CD4-positive, alpha-beta memory T cell (primary cell): ENCODE data around the gene SRPK2. TPM values are rescaled to one million over a fixed set of nuclear protein-coding genes. Genes with fewer than 3 reads are reported as not detected.
"Not testable (repeated sequence)": the region's sequence is repeated elsewhere in the genome, so short reads cannot be mapped to it uniquely, and the experiment has no call there.

Experiments used
- CTCF ChIA-PET: fragments of 350-600 bp; sonication (Branson Sonifier 250); formaldehyde crosslinking; loops from one replicate; lab custom pipeline; 2021; ENCODE audit warnings: inconsistent platforms; ENCODE audit not compliant: partially characterized antibody; lab: Charles Lee
- POLR2A ChIA-PET: fragments of 350-600 bp; sonication (Branson Sonifier 250); formaldehyde crosslinking; loops from one replicate; lab custom pipeline; 2021; ENCODE audit not compliant: partially characterized antibody; lab: Charles Lee
- DNase-seq, 5 donors: peaks; one replicate each; pipeline versions ENCODE4 v3.0.0 to v3.0.0-alpha.2; 2020 to 2022; ENCODE audit warnings: mixed read lengths in 1 of 5
- H3K27ac ChIP-seq: one replicate; pipeline ENCODE4 v1.7.0; 2013; ENCODE audit warnings: low read depth, low read length
- H3K27me3 ChIP-seq: 2 replicates; pipeline ENCODE4 v1.7.0; 2013; ENCODE audit warnings: mild to moderate bottlenecking, low read length, moderate library complexity; ENCODE audit not compliant: insufficient read depth
- H3K36me3 ChIP-seq: 2 replicates; pipeline ENCODE4 v1.7.0; 2013; ENCODE audit warnings: mild to moderate bottlenecking, low read length, moderate library complexity; ENCODE audit not compliant: insufficient read depth
- H3K4me1 ChIP-seq: 2 replicates; pipeline ENCODE4 v1.7.0; 2013; ENCODE audit warnings: mild to moderate bottlenecking, low read length, moderate library complexity; ENCODE audit not compliant: insufficient read depth
- H3K4me3 ChIP-seq, 2 donors: one replicate each; pipeline ENCODE4 v1.7.0; 2013; ENCODE audit warnings: low read length in 2 of 2, mild to moderate bottlenecking in 1 of 2
- H3K9me3 ChIP-seq, 2 donors: one replicate each; pipeline ENCODE4 v1.7.0; 2013; ENCODE audit warnings: low read length in 2 of 2, control low read depth in 1 of 2; ENCODE audit not compliant: control insufficient read depth in 1 of 2
- H3K27ac Mint-ChIP-seq, 7 donors: one replicate each; pipeline ENCODE4 v1.8.0; 2020 to 2021; ENCODE audit warnings: mixed read lengths in 7 of 7, mild to moderate bottlenecking in 6 of 7, inconsistent platforms in 3 of 7, moderate library complexity in 3 of 7
- H3K27me3 Mint-ChIP-seq, 2 donors: one replicate each; pipeline ENCODE4 v1.8.0; 2020 to 2021; ENCODE audit warnings: mixed read lengths in 2 of 2
- H3K36me3 Mint-ChIP-seq, 2 donors: one replicate each; pipeline ENCODE4 v1.8.0; 2020 to 2021; ENCODE audit warnings: mixed read lengths in 2 of 2, inconsistent platforms in 1 of 2, mild to moderate bottlenecking in 1 of 2
- H3K4me1 Mint-ChIP-seq, 4 donors: one replicate each; pipeline ENCODE4 v1.8.0; 2020 to 2021; ENCODE audit warnings: mixed read lengths in 4 of 4, mild to moderate bottlenecking in 1 of 4
- H3K4me3 Mint-ChIP-seq, 8 donors: one replicate each; pipeline ENCODE4 v1.8.0; 2020 to 2021; ENCODE audit warnings: mixed read lengths in 8 of 8, mild to moderate bottlenecking in 7 of 8, moderate library complexity in 6 of 8, inconsistent platforms in 3 of 8
- H3K9me3 Mint-ChIP-seq, 8 donors: one replicate each; pipeline ENCODE4 v1.8.0; 2020 to 2021; ENCODE audit warnings: mixed read lengths in 8 of 8, mild to moderate bottlenecking in 5 of 8, inconsistent platforms in 3 of 8, moderate library complexity in 1 of 8
- intact Hi-C: fragments of 100-400 bp; cut with micrococcal nuclease; formaldehyde crosslinking; loops from one replicate; pipeline ENCODE4 v1.15.1; 2023
- polyA plus RNA-seq, 2 donors: library from polyadenylated mRNA; unstranded; fragments of 300-500 nt; fragmentation: Illumina TruSeq; gene quantifications; one replicate each; pipeline ENCODE4 v1.2.3, GENCODE V29; 2021
- total RNA-seq, 2 experiments: library from RNA; stranded (reverse); gene quantifications; one replicate each; pipeline ENCODE4 v1.2.3, GENCODE V29; 2021

The SRPK2 gene
- total and polyA plus RNA-seq, 4 experiments from 2014 or later = 36.0 to 55.2 (median 51.7) TPM

DNA sequence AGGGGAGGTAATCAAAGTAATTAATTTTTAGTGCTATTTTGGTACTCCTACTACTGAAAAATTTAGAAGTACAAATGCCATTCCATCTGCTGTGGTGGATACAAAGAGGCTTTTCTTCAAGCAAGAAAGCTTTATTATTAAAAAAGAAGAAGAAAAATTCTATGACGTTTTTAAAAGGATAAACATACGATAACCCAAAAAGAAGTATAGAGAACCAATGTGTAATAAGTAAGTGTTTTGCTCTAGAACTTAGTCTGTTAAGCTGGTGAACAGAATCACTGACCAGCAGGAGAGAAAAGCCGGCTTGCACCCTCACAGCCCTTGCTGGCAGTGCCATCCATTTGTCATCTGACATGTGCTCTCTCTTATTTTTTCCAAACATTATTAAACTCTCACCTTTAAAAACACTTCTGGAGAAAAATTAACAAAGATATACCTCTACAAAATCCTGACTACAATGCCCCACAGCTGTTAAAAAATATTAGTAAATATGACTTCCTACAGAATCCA is 81.5 kb downstream of the SRPK2 start:
- Mint-ChIP-seq H3K4me3 (peak overlapping the region in 2 of 8 donors; percentile 34 to 41), H3K27me3 (no peaks in the 10 kb centered on the region), H3K9me3 (no peaks in the 10 kb centered on the region), H3K4me1 (peaks cover 55 to 72% (median 62%) of the 10 kb centered on the region in 4 donors), H3K36me3 (no peaks in the 10 kb centered on the region), H3K27ac (peak overlapping the region in 4 of 7 donors; percentile 11 to 64 (median 16))
- H3K4me3 ChIP-seq = no peak overlapping the region
- H3K9me3 ChIP-seq = no peaks in the 10 kb centered on the region
- no peak for DNase-seq
- ChIA-PET CTCF (interaction anchor here (0.9 to 1.4 kb wide), 3 partner anchors 8 to 37 kb away, joined by 3 to 4 read pairs (median 3); no protein-coding TSS in a partner anchor), POLR2A (interaction anchor here (0.7 to 2.0 kb wide), 5 partner anchors 9 to 297 kb away, joined by 3 to 6 read pairs (median 4); no protein-coding TSS in a partner anchor)
- no peaks in the 10 kb centered on the region for H3K27me3 ChIP-seq
- no peaks in the 10 kb centered on the region for H3K36me3 ChIP-seq
- no peak overlapping the region for H3K27ac ChIP-seq
- peaks cover 67% of the 10 kb centered on the region for H3K4me1 ChIP-seq
- intact Hi-C loops = no loop called here

DNA sequence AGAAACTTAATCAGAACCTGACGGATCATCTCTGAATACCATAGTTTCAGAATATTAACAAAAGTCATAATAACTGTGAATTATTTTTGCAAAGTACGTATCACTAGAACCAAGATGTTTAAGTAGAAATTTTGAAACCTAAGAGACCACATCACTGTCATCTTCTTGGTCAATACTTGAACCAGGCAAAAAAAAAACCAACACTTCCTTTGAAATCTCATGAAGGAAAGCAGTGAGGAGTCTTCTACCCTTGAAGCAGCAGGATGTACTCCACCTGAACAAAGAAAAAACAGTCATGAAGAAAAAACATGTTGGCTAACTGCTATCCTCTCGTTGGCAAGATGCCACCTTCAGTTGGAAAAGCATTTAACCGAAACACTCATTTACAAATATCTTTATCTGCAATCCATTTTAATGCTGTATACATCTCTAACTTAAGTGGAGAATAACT is 82.4 kb downstream of the SRPK2 start:
- intact Hi-C loops = no loop called here
- ChIA-PET CTCF (no interaction called here), POLR2A (interaction anchor here (0.7 to 1.9 kb wide), 4 partner anchors 8 to 296 kb away, joined by 3 to 6 read pairs (median 4); no protein-coding TSS in a partner anchor)
- DNase-seq = peak in 1 of 5 donors; percentile 12
- no peaks in the 10 kb centered on the region for H3K9me3 Mint-ChIP-seq
- H3K27me3 ChIP-seq = no peaks in the 10 kb centered on the region
- peaks cover 56 to 80% (median 66%) of the 10 kb centered on the region in 4 donors for H3K4me1 Mint-ChIP-seq
- H3K4me1 ChIP-seq = peaks cover 70% of the 10 kb centered on the region
- H3K27ac Mint-ChIP-seq = peak overlapping the region in 5 of 7 donors; percentile 11 to 64 (median 29)
- H3K9me3 ChIP-seq = no peaks in the 10 kb centered on the region
- H3K27ac ChIP-seq = no peak overlapping the region
- H3K4me3 ChIP-seq = no peak overlapping the region
- peaks cover 0 to 3% of the 10 kb centered on the region in 2 donors for H3K36me3 Mint-ChIP-seq
- peak overlapping the region in 7 of 8 donors; percentile 2 to 54 (median 32) for H3K4me3 Mint-ChIP-seq
- H3K27me3 Mint-ChIP-seq = no peaks in the 10 kb centered on the region
- no peaks in the 10 kb centered on the region for H3K36me3 ChIP-seq

DNA sequence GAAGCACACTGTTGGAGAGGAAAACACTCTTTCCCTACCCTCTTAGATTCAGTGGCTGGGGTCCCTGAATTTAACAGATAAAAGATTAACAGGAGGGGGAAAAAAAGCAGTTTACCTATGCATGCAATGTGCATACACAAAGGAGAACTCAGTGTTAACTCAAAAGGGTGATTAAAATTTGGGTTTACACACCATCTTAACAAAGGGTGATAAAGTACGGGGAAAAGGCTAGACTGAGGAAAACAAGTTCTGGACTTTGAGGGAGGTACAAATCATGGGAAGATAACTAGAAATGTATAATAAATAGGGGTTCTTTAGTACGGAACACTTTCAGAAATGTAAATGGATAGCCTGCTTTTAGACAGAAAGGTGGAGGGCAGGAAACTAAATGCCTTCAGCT is 83.1 kb downstream of the SRPK2 start:
- intact Hi-C loops = no loop called here
- Histone ChIP-seq H3K27me3 (no peaks in the 10 kb centered on the region), H3K36me3 (no peaks in the 10 kb centered on the region), H3K4me3 (no peak overlapping the region), H3K27ac (no peak overlapping the region), H3K9me3 (no peaks in the 10 kb centered on the region), H3K4me1 (peaks cover 71% of the 10 kb centered on the region)
- H3K36me3 Mint-ChIP-seq = peaks cover under 1 to 3% of the 10 kb centered on the region in 2 donors
- CTCF ChIA-PET = no interaction called here
- POLR2A ChIA-PET = no interaction called here
- no peak for DNase-seq
- peak overlapping the region in 3 of 7 donors; percentile 25 to 58 (median 57) for H3K27ac Mint-ChIP-seq
- H3K4me1 Mint-ChIP-seq = peaks cover 56 to 80% (median 67%) of the 10 kb centered on the region in 4 donors
- H3K27me3 Mint-ChIP-seq = no peaks in the 10 kb centered on the region
- H3K4me3 Mint-ChIP-seq = peak overlapping the region in 2 of 8 donors; percentile 23 to 51
- H3K9me3 Mint-ChIP-seq = peaks cover 0 to 1% (median 0%) of the 10 kb centered on the region in 8 donors

- POLR2A ChIA-PET = interaction anchor here (0.6 to 1.5 kb wide), 5 partner anchors 37 to 163 kb away, joined by 3 to 5 read pairs (median 3); no protein-coding TSS in a partner anchor
- no peak overlapping the region for H3K27ac ChIP-seq
- no peak overlapping the region for H3K4me3 ChIP-seq
- H3K36me3 Mint-ChIP-seq = peaks cover 3% of the 10 kb centered on the region in 2 donors
- CTCF ChIA-PET = interaction anchor here (0.9 kb wide), 1 partner anchor 323 kb away, joined by 3 read pairs; no protein-coding TSS in a partner anchor
- H3K27me3 ChIP-seq = no peaks in the 10 kb centered on the region
- H3K4me1 Mint-ChIP-seq = peaks cover 53 to 79% (median 64%) of the 10 kb centered on the region in 4 donors
- intact Hi-C loops = no loop called here
- H3K36me3 ChIP-seq = no peaks in the 10 kb centered on the region
- peaks cover 73% of the 10 kb centered on the region for H3K4me1 ChIP-seq
- peaks cover 0 to 5% (median 0%) of the 10 kb centered on the region in 8 donors for H3K9me3 Mint-ChIP-seq
- H3K27ac Mint-ChIP-seq = peak overlapping the region in 5 of 7 donors; percentile 5 to 83 (median 30)
- peak overlapping the region in 5 of 8 donors; percentile 22 to 60 (median 56) for H3K4me3 Mint-ChIP-seq
- no peak for DNase-seq
- H3K9me3 ChIP-seq = no peaks in the 10 kb centered on the region
- H3K27me3 Mint-ChIP-seq = no peaks in the 10 kb centered on the region
Observed at GRCh38 chr7:105304040-105304895, 84.5 kb downstream of the SRPK2 start.

DNA sequence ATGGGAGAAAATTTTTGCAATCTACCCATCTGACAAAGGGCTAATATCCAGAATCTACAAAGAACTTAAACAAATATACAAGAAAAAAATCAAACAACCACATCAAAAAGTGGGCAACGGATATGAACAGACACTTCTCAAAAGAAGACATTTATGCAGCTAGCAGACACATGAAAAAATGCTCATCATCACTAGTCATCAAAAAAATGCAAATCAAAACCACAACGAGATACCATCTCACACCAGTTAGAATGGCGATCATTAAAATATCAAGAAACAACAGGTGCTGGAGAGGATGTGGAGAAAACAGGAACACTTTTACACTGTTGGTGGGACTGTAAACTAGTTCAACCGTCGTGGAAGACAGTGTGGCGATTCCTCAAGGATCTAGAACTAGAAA is 88.1 kb downstream of the SRPK2 start:
- H3K27me3 ChIP-seq, H3K36me3 Mint-ChIP-seq, H3K36me3 ChIP-seq, H3K4me3 ChIP-seq, H3K27me3 Mint-ChIP-seq, H3K9me3 Mint-ChIP-seq, H3K9me3 ChIP-seq, H3K27ac ChIP-seq, CTCF ChIA-PET: not testable (repeated sequence)
- peaks cover 73% of the 10 kb centered on the region for H3K4me1 ChIP-seq
- POLR2A ChIA-PET = interaction anchor here (1.0 to 5.4 kb wide), 2 partner anchors 33 to 287 kb away, joined by 3 to 21 read pairs; partner anchors contain the start of gene KMT2E
- H3K4me3 Mint-ChIP-seq = peak overlapping the region; percentile 27 to 82 (median 74)
- peak; percentile 64 to 80 (median 75) for DNase-seq
- peak overlapping the region; percentile 83 to 88 (median 85) for H3K27ac Mint-ChIP-seq
- H3K4me1 Mint-ChIP-seq = peaks cover 52 to 77% (median 64%) of the 10 kb centered on the region in 4 donors
- intact Hi-C loops = loop anchor here (2.0 kb wide), 1 partner anchor 32 kb away; no protein-coding TSS in a partner anchor

GRCh38 chr7:105298439-105298894 is 90.3 kb downstream of the SRPK2 start:
- H3K4me1 Mint-ChIP-seq = peaks cover 42 to 66% (median 53%) of the 10 kb centered on the region in 4 donors
- H3K36me3 Mint-ChIP-seq = peaks cover 3 to 5% of the 10 kb centered on the region in 2 donors
- H3K9me3 Mint-ChIP-seq = peaks cover 0 to 5% (median 0%) of the 10 kb centered on the region in 8 donors
- intact Hi-C loops = no loop called here
- peak overlapping the region; percentile 80 to 92 (median 87) for H3K27ac Mint-ChIP-seq
- ChIA-PET CTCF (interaction anchor here (0.8 to 1.7 kb wide), 4 partner anchors 9 to 29 kb away, joined by 4 read pairs; no protein-coding TSS in a partner anchor), POLR2A (interaction anchor here (0.6 to 5.4 kb wide), 4 partner anchors 9 to 284 kb away, joined by 3 to 21 read pairs (median 5); no protein-coding TSS in a partner anchor)
- Histone ChIP-seq H3K27ac (peak overlapping the region; percentile 12), H3K4me1 (peaks cover 60% of the 10 kb centered on the region), H3K9me3 (no peaks in the 10 kb centered on the region), H3K36me3 (no peaks in the 10 kb centered on the region), H3K4me3 (no peak overlapping the region), H3K27me3 (no peaks in the 10 kb centered on the region)
- peak overlapping the region; percentile 11 to 80 (median 66) for H3K4me3 Mint-ChIP-seq
- DNase-seq = peak in 3 of 5 donors; percentile 12 to 17 (median 14)
- no peaks in the 10 kb centered on the region for H3K27me3 Mint-ChIP-seq
